Right atrium auricular region (tissue), 2 donors: ENCODE measurements around the gene LYPD8. TPM values are rescaled to one million over a fixed set of nuclear protein-coding genes. Genes with fewer than 3 reads are reported as not detected.

Experiments
- DNase-seq: peaks from one replicate; pipeline ENCODE4 v3.0.0-alpha.2; 2019; ENCODE audit warnings: low spot score
- H3K27ac ChIP-seq, 2 donors: fragments of 200-600 bp; sonication (generic); 1 replicate in 1 of 2; 2 replicates in 1 of 2; pipeline ENCODE4 v1.5.1; 2016 to 2019
- H3K27me3 ChIP-seq, 2 donors: fragments of 200-600 bp; sonication (generic); one replicate each; pipeline versions ENCODE4 v1.5.1 to v1.6.0; 2017 to 2019
- H3K36me3 ChIP-seq: fragments of 200-600 bp; sonication (generic); one replicate; pipeline ENCODE4 v1.5.1; 2016
- H3K4me1 ChIP-seq, 2 donors: fragments of 200-600 bp; sonication (generic); one replicate each; pipeline versions ENCODE4 v1.5.1 to v1.6.0; 2017 to 2019
- H3K4me3 ChIP-seq, 2 donors: fragments of 200-600 bp; sonication (generic); 1 replicate in 1 of 2; 2 replicates in 1 of 2; pipeline ENCODE4 v1.5.1; 2017 to 2019; ENCODE audit warnings: mild to moderate bottlenecking in 1 of 2, moderate library complexity in 1 of 2
- H3K9me3 ChIP-seq, 2 donors: fragments of 200-600 bp; sonication (generic); one replicate each; pipeline ENCODE4 v1.5.1; 2019
- total RNA-seq, 2 donors: library from RNA; depleted of rRNA; stranded (reverse); fragments of >200 nt; gene quantifications; one replicate each; pipeline ENCODE4 v1.1.0, GENCODE V29; 2016
- TF ChIP-seq, protein P1 (sequence below), 2 donors: fragments of 200-600 bp; sonication (generic); IDR thresholded peaks; one replicate each; pipeline ENCODE4 v1.5.1; 2019; ENCODE audit warnings: antibody characterized with exemption in 2 of 2

The LYPD8 gene
- total RNA-seq, 2 donors from 2014 or later, result not detected

DNA sequence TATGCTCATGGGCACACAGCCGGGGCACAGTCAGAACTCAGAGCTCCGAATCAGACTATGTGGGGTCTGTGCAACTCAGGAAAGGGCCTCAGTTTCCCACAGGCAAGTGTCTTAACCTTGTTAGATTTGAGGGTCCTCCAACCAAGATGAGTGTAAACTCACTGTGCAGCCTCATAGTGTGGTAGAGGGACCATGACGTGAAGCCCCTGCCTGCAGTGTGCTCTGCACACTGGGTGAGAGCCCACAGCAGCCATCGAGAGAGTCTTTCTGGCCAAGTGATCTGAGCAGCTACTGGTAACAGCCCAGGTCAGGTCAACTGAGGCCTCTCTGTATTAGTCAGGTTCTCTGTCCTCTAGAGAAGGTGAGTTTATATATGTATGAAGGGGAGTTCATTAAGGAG is 592 bp upstream of the LYPD8 start:
- no peaks in the 10 kb centered on the region for H3K4me1 ChIP-seq
- H3K4me3 ChIP-seq, result no peak overlapping the region
- DNase-seq, result no peak
- no peak overlapping the region for H3K27ac ChIP-seq
- no peaks in the 10 kb centered on the region for H3K36me3 ChIP-seq
- no peaks in the 10 kb centered on the region for H3K9me3 ChIP-seq
- TF ChIP-seq, protein P1, sequence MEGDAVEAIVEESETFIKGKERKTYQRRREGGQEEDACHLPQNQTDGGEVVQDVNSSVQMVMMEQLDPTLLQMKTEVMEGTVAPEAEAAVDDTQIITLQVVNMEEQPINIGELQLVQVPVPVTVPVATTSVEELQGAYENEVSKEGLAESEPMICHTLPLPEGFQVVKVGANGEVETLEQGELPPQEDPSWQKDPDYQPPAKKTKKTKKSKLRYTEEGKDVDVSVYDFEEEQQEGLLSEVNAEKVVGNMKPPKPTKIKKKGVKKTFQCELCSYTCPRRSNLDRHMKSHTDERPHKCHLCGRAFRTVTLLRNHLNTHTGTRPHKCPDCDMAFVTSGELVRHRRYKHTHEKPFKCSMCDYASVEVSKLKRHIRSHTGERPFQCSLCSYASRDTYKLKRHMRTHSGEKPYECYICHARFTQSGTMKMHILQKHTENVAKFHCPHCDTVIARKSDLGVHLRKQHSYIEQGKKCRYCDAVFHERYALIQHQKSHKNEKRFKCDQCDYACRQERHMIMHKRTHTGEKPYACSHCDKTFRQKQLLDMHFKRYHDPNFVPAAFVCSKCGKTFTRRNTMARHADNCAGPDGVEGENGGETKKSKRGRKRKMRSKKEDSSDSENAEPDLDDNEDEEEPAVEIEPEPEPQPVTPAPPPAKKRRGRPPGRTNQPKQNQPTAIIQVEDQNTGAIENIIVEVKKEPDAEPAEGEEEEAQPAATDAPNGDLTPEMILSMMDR (IDR thresholded peaks at IDR 0.05), result no peak
- H3K27me3 ChIP-seq, result no peaks in the 10 kb centered on the region

DNA sequence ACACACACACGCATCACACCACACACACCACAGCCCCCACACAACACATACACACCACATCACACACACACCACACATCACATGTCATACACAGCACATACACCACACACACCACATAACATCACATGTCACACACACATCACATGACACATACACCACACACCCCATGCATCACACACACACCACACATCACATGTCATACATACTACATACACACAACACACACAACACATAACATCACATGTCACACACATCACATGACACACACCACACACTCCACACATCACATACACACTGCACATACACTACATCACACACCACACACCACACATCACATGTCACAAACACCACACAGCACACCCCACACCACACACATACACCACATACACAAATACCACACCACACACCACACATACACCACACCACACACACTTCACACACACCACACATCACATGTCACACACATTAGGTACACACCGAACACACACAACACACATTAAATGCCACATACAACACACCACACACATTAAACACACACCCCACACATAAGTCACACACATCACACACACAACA is 1.8 kb downstream of the LYPD8 start:
- H3K4me3 ChIP-seq, result no peak overlapping the region
- TF ChIP-seq, protein P1 (IDR thresholded peaks at IDR 0.05), result no peak
- H3K36me3 ChIP-seq, result no peaks in the 10 kb centered on the region
- no peak overlapping the region for H3K27ac ChIP-seq
- no peaks in the 10 kb centered on the region for H3K4me1 ChIP-seq
- H3K27me3 ChIP-seq, result no peaks in the 10 kb centered on the region
- H3K9me3 ChIP-seq, result no peaks in the 10 kb centered on the region
- DNase-seq, result no peak

DNA sequence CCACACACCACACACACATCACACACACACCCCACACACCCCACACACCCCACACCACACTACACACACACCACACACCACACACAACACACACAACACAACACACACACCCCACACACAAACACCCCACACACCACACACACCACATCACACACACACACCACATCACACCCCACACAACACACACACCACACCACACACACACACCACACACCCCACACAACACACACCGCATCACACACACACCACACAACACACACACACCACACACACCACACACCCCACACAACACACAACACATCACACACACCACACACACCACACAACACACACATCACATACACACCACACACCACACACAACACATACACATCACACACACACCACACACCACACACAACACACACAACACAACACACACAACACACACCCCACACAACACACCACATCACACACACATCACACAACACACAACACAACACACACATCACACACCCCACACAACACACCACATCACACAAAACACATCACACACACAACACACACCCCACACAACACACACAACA is 2.4 kb downstream of the LYPD8 start:
- Histone ChIP-seq H3K9me3 (no peaks in the 10 kb centered on the region), H3K27ac (no peak overlapping the region), H3K4me3 (no peak overlapping the region), H3K27me3 (no peaks in the 10 kb centered on the region), H3K4me1 (no peaks in the 10 kb centered on the region), H3K36me3 (no peaks in the 10 kb centered on the region)
- no peak for DNase-seq
- TF ChIP-seq, protein P1 (IDR thresholded peaks at IDR 0.05), result no peak

DNA sequence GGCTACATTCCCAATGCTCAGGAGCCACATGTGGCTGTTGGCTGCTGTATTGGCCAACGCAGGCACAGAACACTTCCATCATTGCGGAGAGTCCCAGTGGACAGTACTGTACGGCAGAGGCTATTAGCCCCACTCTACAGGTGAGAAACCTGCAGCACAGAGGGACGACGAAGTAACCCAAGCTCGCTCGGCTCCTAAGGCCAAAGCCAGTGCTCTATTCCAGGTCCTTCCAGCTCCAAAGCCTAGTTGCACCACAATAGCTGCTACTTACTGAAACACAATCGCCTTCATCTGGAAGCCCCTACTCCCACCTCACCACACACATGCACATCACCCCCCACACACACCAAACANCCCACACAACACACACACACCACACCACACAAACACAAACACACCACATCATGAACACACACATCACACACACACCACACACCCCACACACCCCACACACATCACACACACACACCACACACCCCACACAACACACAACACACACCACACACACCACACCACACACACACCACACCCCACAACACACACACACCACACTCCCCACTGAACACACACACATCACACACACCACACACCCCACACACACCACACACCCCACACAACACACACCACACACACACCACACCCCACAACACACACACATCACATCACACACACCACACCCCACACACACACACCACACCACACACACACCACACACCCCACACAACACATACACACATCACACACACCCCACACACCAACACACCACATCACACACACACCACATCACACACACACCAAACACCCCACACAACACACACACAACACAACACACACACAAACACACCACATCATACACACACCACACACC is 3.2 kb downstream of the LYPD8 start:
- H3K36me3 ChIP-seq, result no peaks in the 10 kb centered on the region
- H3K4me1 ChIP-seq, result no peaks in the 10 kb centered on the region
- DNase-seq, result no peak
- H3K4me3 ChIP-seq, result no peak overlapping the region
- no peaks in the 10 kb centered on the region for H3K27me3 ChIP-seq
- H3K27ac ChIP-seq, result no peak overlapping the region
- TF ChIP-seq, protein P1 (IDR thresholded peaks at IDR 0.05), result no peak
- no peaks in the 10 kb centered on the region for H3K9me3 ChIP-seq

DNA sequence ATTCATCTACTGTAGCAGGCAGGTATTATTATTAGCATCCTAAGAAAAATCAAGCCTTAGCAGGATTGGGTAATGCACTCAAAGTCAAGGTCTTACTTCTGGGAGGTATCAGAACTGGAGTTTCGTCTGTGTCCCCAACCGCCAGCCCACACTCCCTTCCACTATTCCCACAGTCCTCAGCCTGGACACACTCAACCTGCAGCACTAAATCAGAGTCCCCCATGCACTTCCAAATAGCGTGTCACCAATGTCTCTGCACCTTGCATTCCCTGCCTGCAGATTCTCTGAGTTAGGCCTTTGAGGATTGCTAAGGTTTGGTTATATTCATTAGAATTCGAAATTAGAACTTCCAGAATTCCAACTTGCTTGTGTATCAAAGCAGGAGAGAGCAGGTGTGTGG is 3.9 kb downstream of the LYPD8 start:
- H3K4me1 ChIP-seq, result no peaks in the 10 kb centered on the region
- no peaks in the 10 kb centered on the region for H3K27me3 ChIP-seq
- H3K36me3 ChIP-seq, result no peaks in the 10 kb centered on the region
- H3K27ac ChIP-seq, result no peak overlapping the region
- DNase-seq, result no peak
- TF ChIP-seq, protein P1 (IDR thresholded peaks at IDR 0.05), result no peak
- no peaks in the 10 kb centered on the region for H3K9me3 ChIP-seq
- H3K4me3 ChIP-seq, result no peak overlapping the region
